GM23338 (cell line): ENCODE data around the gene LGALS3. TPM values are rescaled to one million over a fixed set of nuclear protein-coding genes. Genes with fewer than 3 reads are reported as not detected.

Source experiments
- ATAC-seq: fragments of 200-7000 bp; cut with Tn5 transposase; 3 replicates; pipeline ENCODE4 v1.9.1; 2020
- DNase-seq: peaks from one replicate; pipeline ENCODE4 v3.0.0-alpha.2; 2015; ENCODE audit warnings: low spot score
- H2AFZ ChIP-seq: fragments of 200-600 bp; sonication (generic); 2 replicates; pipeline ENCODE4 v1.8.0; 2016; ENCODE audit warnings: antibody characterized with exemption, mild to moderate bottlenecking, moderate library complexity
- H3F3A ChIP-seq: fragments of 200-600 bp; sonication (generic); replicated peaks from 2 replicates; pipeline ENCODE4 v1.8.0; 2017; ENCODE audit warnings: antibody characterized with exemption, mixed run types, low read depth
- H3K27ac ChIP-seq: fragments of 200-600 bp; sonication (generic); 2 replicates; pipeline ENCODE4 v1.6.1; 2016; ENCODE audit warnings: low read depth
- H3K27me3 ChIP-seq: fragments of 200-600 bp; sonication (generic); 2 replicates; pipeline ENCODE4 v1.8.0; 2016; ENCODE audit warnings: mild to moderate bottlenecking, mixed run types, moderate library complexity; ENCODE audit not compliant: insufficient read depth
- H3K36me3 ChIP-seq: fragments of 200-600 bp; sonication (generic); 2 replicates; pipeline ENCODE4 v1.8.0; 2016; ENCODE audit warnings: mild to moderate bottlenecking; ENCODE audit not compliant: insufficient read depth
- H3K4me1 ChIP-seq: fragments of 200-600 bp; sonication (generic); 2 replicates; pipeline ENCODE4 v1.8.0; 2016; ENCODE audit warnings: mild to moderate bottlenecking, moderate library complexity; ENCODE audit not compliant: insufficient read depth
- H3K4me2 ChIP-seq: fragments of 200-600 bp; sonication (generic); 2 replicates; pipeline ENCODE4 v1.7.1; 2017; ENCODE audit warnings: mixed run types
- H3K4me3 ChIP-seq: fragments of 200-600 bp; sonication (generic); 2 replicates; pipeline ENCODE4 v1.6.1; 2016; ENCODE audit warnings: mixed run types
- H3K79me2 ChIP-seq: fragments of 200-600 bp; sonication (generic); replicated peaks from 2 replicates; pipeline ENCODE4 v1.8.0; 2017; ENCODE audit warnings: mild to moderate bottlenecking; ENCODE audit not compliant: insufficient read depth
- H3K9me2 ChIP-seq: fragments of 200-600 bp; sonication (generic); 2 replicates; pipeline ENCODE4 v1.8.0; 2017; ENCODE audit not compliant: insufficient read depth
- H4K20me1 ChIP-seq: fragments of 200-600 bp; sonication (generic); replicated peaks from 2 replicates; pipeline ENCODE4 v1.8.0; 2017; ENCODE audit warnings: mild to moderate bottlenecking; ENCODE audit not compliant: insufficient read depth
- H3K27ac Mint-ChIP-seq: 2 replicates; pipeline ENCODE4 v1.8.0; 2020; ENCODE audit warnings: inconsistent platforms, mild to moderate bottlenecking, moderate library complexity, mixed read lengths
- H3K27me3 Mint-ChIP-seq: 3 replicates; pipeline ENCODE4 v1.8.0; 2022; ENCODE audit warnings: low read depth, mild to moderate bottlenecking, moderate library complexity, mixed read lengths, inconsistent platforms; ENCODE audit not compliant: insufficient read depth, poor library complexity
- H3K36me3 Mint-ChIP-seq: 3 replicates; pipeline ENCODE4 v1.8.0; 2021; ENCODE audit warnings: low read depth, mild to moderate bottlenecking, inconsistent platforms, moderate library complexity, mixed read lengths
- H3K4me1 Mint-ChIP-seq: 3 replicates; pipeline ENCODE4 v1.8.0; 2020; ENCODE audit warnings: mild to moderate bottlenecking, inconsistent platforms, mixed read lengths
- H3K4me3 Mint-ChIP-seq: 3 replicates; pipeline ENCODE4 v1.8.0; 2021; ENCODE audit warnings: moderate library complexity, mild to moderate bottlenecking, inconsistent platforms, mixed read lengths
- H3K9me3 Mint-ChIP-seq: 3 replicates; pipeline ENCODE4 v1.8.0; 2020; ENCODE audit warnings: moderate library complexity, mild to moderate bottlenecking, inconsistent platforms, mixed read lengths
- CREB1 ChIP-seq: fragments of 250-450 bp; sonication (Bioruptor Pico); IDR thresholded peaks from 2 replicates; pipeline ENCODE4 v1.5.0; 2020; ENCODE audit warnings: low read depth, mild to moderate bottlenecking, moderate library complexity
- CTCF ChIP-seq, 2 experiments: fragments of 200-600 bp in 1 of 2; sonication (generic) in 1 of 2; conservative IDR thresholded peaks; 2 replicates each; pipeline versions ENCODE4 v1.5.1 to v1.6.1; 2016 to 2017; ENCODE audit warnings: antibody characterized with exemption in 2 of 2, low read depth in 2 of 2, mild to moderate bottlenecking in 2 of 2, moderate library complexity in 1 of 2
- ETS1 ChIP-seq: IDR thresholded peaks from 2 replicates; pipeline ENCODE4 v1.6.1; 2016; ENCODE audit warnings: antibody characterized with exemption
- EZH2 ChIP-seq: fragments of 200-600 bp; sonication (generic); IDR thresholded peaks from one replicate; pipeline ENCODE4 v1.8.0; 2017; ENCODE audit warnings: antibody characterized with exemption, mild to moderate bottlenecking, low read depth; ENCODE audit not compliant: unreplicated experiment
- EZH2phosphoT487 ChIP-seq: fragments of 200-600 bp; sonication (generic); IDR thresholded peaks from one replicate; pipeline ENCODE4 v1.8.1; 2018; ENCODE audit warnings: antibody characterized with exemption; ENCODE audit not compliant: unreplicated experiment
- JUNB ChIP-seq: IDR thresholded peaks from one replicate; pipeline ENCODE4 v1.6.1; 2016; ENCODE audit warnings: antibody characterized with exemption; ENCODE audit not compliant: unreplicated experiment
- NANOG ChIP-seq: IDR thresholded peaks from 2 replicates; pipeline ENCODE4 v1.6.1; 2016; ENCODE audit warnings: antibody characterized with exemption, borderline replicate concordance
- POLR2AphosphoS5 ChIP-seq: IDR thresholded peaks from 2 replicates; pipeline ENCODE4 v1.6.1; 2016; ENCODE audit warnings: antibody characterized with exemption, low read depth
- REST ChIP-seq: IDR thresholded peaks from one replicate; pipeline ENCODE4 v1.6.1; 2018; ENCODE audit warnings: antibody characterized with exemption; ENCODE audit not compliant: unreplicated experiment
- STAT1 ChIP-seq: IDR thresholded peaks from one replicate; pipeline ENCODE4 v1.6.1; 2016; ENCODE audit warnings: antibody characterized with exemption; ENCODE audit not compliant: unreplicated experiment
- ZNF114 ChIP-seq: fragments of 250-450 bp; sonication (Bioruptor Pico); IDR thresholded peaks from 2 replicates; pipeline ENCODE4 v1.5.0; 2020; ENCODE audit warnings: mild to moderate bottlenecking, moderate library complexity
- ZNF331 ChIP-seq: fragments of 250-450 bp; sonication (Bioruptor Pico); IDR thresholded peaks from 2 replicates; pipeline ENCODE4 v1.5.0; 2020; ENCODE audit warnings: low read depth, mild to moderate bottlenecking, moderate library complexity
- ZNF462 ChIP-seq: fragments of 250-450 bp; sonication (Bioruptor Pico); IDR thresholded peaks from 2 replicates; pipeline ENCODE4 v1.5.0; 2020; ENCODE audit warnings: mild to moderate bottlenecking, moderate library complexity
- polyA plus RNA-seq: library from polyadenylated mRNA; unstranded; fragments of >200 nt; fragmentation: Nextera tagmentation; extraction: Ambion mirVana; gene quantifications from 2 replicates; pipeline ENCODE4 v1.2.1, GENCODE V29; 2016
- total RNA-seq: library from RNA; depleted of rRNA; stranded (reverse); fragments of >200 nt; shearing (Covaris generic); gene quantifications from 2 replicates; pipeline ENCODE4 v1.2.3, GENCODE V29; 2014

Gene LGALS3
- total and polyA plus RNA-seq, 2 experiments from 2014 or later: 7.2 to 10.9 TPM

DNA sequence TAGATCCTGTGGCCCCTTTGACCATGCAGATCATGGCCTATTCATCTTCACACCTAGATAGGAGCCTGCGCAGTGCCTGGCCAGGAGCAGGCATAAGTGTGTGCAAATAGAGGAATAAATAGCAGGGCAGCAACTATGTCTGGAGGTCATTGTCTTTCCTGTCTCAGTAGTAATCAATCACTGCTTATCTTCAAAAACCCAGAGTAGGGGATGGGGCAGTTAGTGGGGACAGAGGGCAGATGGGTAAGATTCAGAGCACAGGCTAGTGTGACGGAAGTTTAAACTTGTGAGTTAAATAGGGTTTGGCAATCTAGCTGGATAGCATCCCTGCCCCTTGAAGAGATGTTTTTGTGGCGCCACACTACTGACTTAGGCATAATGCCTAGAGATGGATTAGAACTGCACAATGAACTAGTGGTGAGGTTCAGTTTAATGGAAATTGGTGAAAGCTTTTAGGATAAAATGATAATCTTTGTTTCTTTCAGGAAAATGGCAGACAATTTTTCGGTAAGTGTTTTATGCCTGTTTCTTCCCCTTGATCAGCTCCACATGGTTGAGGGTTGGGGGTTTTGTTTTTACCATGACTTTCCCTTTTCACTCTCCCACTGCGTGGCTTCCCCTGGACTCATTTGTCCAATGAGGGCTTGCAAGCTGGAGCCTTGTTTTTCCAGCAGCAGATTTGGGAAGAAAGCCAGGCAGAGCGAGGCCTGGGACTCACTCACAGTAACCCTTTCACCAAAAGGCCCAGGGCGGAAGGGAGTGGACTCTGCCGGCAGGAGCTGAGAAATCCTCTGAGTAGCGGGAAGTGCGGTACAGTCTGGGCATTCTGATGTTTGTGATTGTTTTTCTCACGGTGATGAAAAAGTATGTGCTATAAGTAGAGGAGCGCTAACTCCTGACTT, 8.1 kb downstream of the LGALS3 start:
- no peak for DNase-seq
- H3K27me3 ChIP-seq: no peaks in the 10 kb centered on the region
- no peak overlapping the region for H3K4me3 ChIP-seq
- H3K4me2 ChIP-seq: no peak overlapping the region
- H3F3A ChIP-seq: no peaks in the 10 kb centered on the region
- H3K9me3 Mint-ChIP-seq: no peaks in the 10 kb centered on the region
- ATAC-seq: no peak
- H3K36me3 Mint-ChIP-seq: peaks cover 5% of the 10 kb centered on the region; the same call in 1 of the 3 replicates
- no peaks in the 10 kb centered on the region for H3K79me2 ChIP-seq
- H2AFZ ChIP-seq: no peak overlapping the region
- H3K4me1 ChIP-seq: no peaks in the 10 kb centered on the region
- peaks cover 3% of the 10 kb centered on the region for H4K20me1 ChIP-seq
- no peaks in the 10 kb centered on the region for H3K4me1 Mint-ChIP-seq
- H3K27ac ChIP-seq: no peak overlapping the region
- no peak overlapping the region for H3K27ac Mint-ChIP-seq
- H3K9me2 ChIP-seq: no peaks in the 10 kb centered on the region
- TF ChIP-seq ZNF114 (CRISPR knock-in tag) (no peak), POLR2AphosphoS5 (no peak), STAT1 (no peak), NANOG (no peak), ZNF462 (CRISPR knock-in tag) (no peak), EZH2 (no peak), ZNF331 (CRISPR knock-in tag) (no peak), CREB1 (no peak), ETS1 (no peak), CTCF (conservative IDR thresholded peaks at IDR 0.05; ENCODE audit: low read depth in 2 of 2) (no peak), REST (no peak), EZH2phosphoT487 (no peak), JUNB (no peak)
- H3K4me3 Mint-ChIP-seq: no peak overlapping the region
- no peaks in the 10 kb centered on the region; the same call in 1 of the 2 replicates for H3K36me3 ChIP-seq
- peaks cover 2% of the 10 kb centered on the region for H3K27me3 Mint-ChIP-seq
